Measurements from ENCODE around the gene MYO1F. TPM values are rescaled to one million over a fixed set of nuclear protein-coding genes. Genes with fewer than 3 reads are reported as not detected.
"Not testable (repeated sequence)": the region's sequence is repeated elsewhere in the genome, so short reads cannot be mapped to it uniquely, and the experiment has no call there.

MYO1F gene
- total RNA-seq, 1 donor = 80.5 TPM

- no peak for DNase-seq (ENCODE audit: low read depth in 2 of 3, low spot score in 2 of 3)
These were observed 9.6 kb downstream of the MYO1F start for GRCh38 chr19:8567522-8568172.

- no peak for DNase-seq (ENCODE audit: low read depth in 2 of 3, low spot score in 2 of 3)
These were observed 10.4 kb downstream of the MYO1F start for GRCh38 chr19:8566855-8567254.

- DNase-seq (ENCODE audit: low read depth in 2 of 3, low spot score in 2 of 3) = not testable (repeated sequence)
These were observed 12.4 kb downstream of the MYO1F start for GRCh38 chr19:8564866-8565265.

- no peak for DNase-seq (ENCODE audit: low read depth in 2 of 3, low spot score in 2 of 3)
These were observed 16.0 kb downstream of the MYO1F start for GRCh38 chr19:8561075-8561764.

GRCh38 chr19:8558325-8558724, 18.9 kb downstream of the MYO1F start:
- no peak for DNase-seq (ENCODE audit: low read depth in 2 of 3, low spot score in 2 of 3)

- DNase-seq (ENCODE audit: low read depth in 2 of 3, low spot score in 2 of 3) = no peak
These were observed 19.5 kb downstream of the MYO1F start for GRCh38 chr19:8557642-8558238.

GRCh38 chr19:8553729-8554128, 23.5 kb downstream of the MYO1F start:
- DNase-seq (ENCODE audit: low read depth in 2 of 3, low spot score in 2 of 3) = not testable (repeated sequence)

- peak in 1 of 3 donors; percentile 14 for DNase-seq (ENCODE audit: low read depth in 2 of 3, low spot score in 2 of 3)
These were observed 24.4 kb downstream of the MYO1F start for GRCh38 chr19:8552810-8553209.

- no peak for DNase-seq (ENCODE audit: low read depth in 2 of 3, low spot score in 2 of 3)
These were observed 27.2 kb downstream of the MYO1F start for GRCh38 chr19:8550070-8550469.

- DNase-seq (ENCODE audit: low read depth in 2 of 3, low spot score in 2 of 3) = no peak
These were observed 31.5 kb downstream of the MYO1F start for GRCh38 chr19:8545743-8546142.

- DNase-seq (ENCODE audit: low read depth in 2 of 3, low spot score in 2 of 3) = no peak
These were observed 33.1 kb downstream of the MYO1F start for GRCh38 chr19:8544168-8544567.

- no peak for DNase-seq (ENCODE audit: low read depth in 2 of 3, low spot score in 2 of 3)
These were observed 37.6 kb downstream of the MYO1F start for GRCh38 chr19:8539621-8540149.

GRCh38 chr19:8537099-8537498, 40.1 kb downstream of the MYO1F start:
- DNase-seq (ENCODE audit: low read depth in 2 of 3, low spot score in 2 of 3) = no peak

GRCh38 chr19:8536282-8536681, 41.0 kb downstream of the MYO1F start:
- DNase-seq (ENCODE audit: low read depth in 2 of 3, low spot score in 2 of 3) = no peak

GRCh38 chr19:8532225-8532624, 45.0 kb downstream of the MYO1F start:
- DNase-seq (ENCODE audit: low read depth in 2 of 3, low spot score in 2 of 3) = no peak

- DNase-seq (ENCODE audit: low read depth in 2 of 3, low spot score in 2 of 3) = no peak
These were observed 45.8 kb downstream of the MYO1F start for GRCh38 chr19:8531470-8531869.

GRCh38 chr19:8530061-8530679, 47.1 kb downstream of the MYO1F start:
- no peak for DNase-seq (ENCODE audit: low read depth in 2 of 3, low spot score in 2 of 3)

- no peak for DNase-seq (ENCODE audit: low read depth in 2 of 3, low spot score in 2 of 3)
These were observed 47.8 kb downstream of the MYO1F start for GRCh38 chr19:8529369-8530006.

- no peak for DNase-seq (ENCODE audit: low read depth in 2 of 3, low spot score in 2 of 3)
These were observed 48.7 kb downstream of the MYO1F start for GRCh38 chr19:8528500-8528899.

- DNase-seq (ENCODE audit: low read depth in 2 of 3, low spot score in 2 of 3) = no peak
These were observed 50.7 kb downstream of the MYO1F start for GRCh38 chr19:8526345-8527091.
